Endodermal cell (in vitro differentiated cells): ENCODE measurements around the gene C2CD3. TPM values are rescaled to one million over a fixed set of nuclear protein-coding genes. Genes with fewer than 3 reads are reported as not detected.

Experiments
- DNase-seq: peaks from one replicate; pipeline ENCODE4 v3.0.0-alpha.2; 2017
- H3K27ac ChIP-seq: 2 replicates; pipeline ENCODE4 v1.5.1; 2013; ENCODE audit warnings: mild to moderate bottlenecking, low read depth, low read length, moderate library complexity
- H3K27me3 ChIP-seq: 2 replicates; pipeline ENCODE4 v1.6.1; 2013; ENCODE audit warnings: mild to moderate bottlenecking, low read length, moderate library complexity; ENCODE audit not compliant: insufficient read depth, control insufficient read depth, poor library complexity, severe bottlenecking
- H3K36me3 ChIP-seq: 2 replicates; pipeline ENCODE4 v1.7.0; 2013; ENCODE audit warnings: mild to moderate bottlenecking, low read length, moderate library complexity; ENCODE audit not compliant: control insufficient read depth, insufficient read depth
- H3K4me1 ChIP-seq: one replicate; pipeline ENCODE4 v1.7.0; 2013; ENCODE audit warnings: low read length; ENCODE audit not compliant: control insufficient read depth, insufficient read depth
- H3K4me3 ChIP-seq: 2 replicates; pipeline ENCODE4 v1.5.1; 2013; ENCODE audit warnings: mild to moderate bottlenecking, low read length, moderate library complexity
- H3K9ac ChIP-seq: 2 replicates; pipeline ENCODE4 v1.6.1; 2013; ENCODE audit warnings: mild to moderate bottlenecking, low read length, moderate library complexity; ENCODE audit not compliant: poor library complexity, severe bottlenecking; ENCODE audit errors: extremely low read depth
- H3K9me3 ChIP-seq: 2 replicates; pipeline ENCODE4 v1.6.1; 2013; ENCODE audit warnings: mild to moderate bottlenecking, low read length, moderate library complexity; ENCODE audit not compliant: control insufficient read depth
- H3K27ac Mint-ChIP-seq: 2 replicates; pipeline ENCODE4 v1.8.0; 2020; ENCODE audit warnings: mixed read lengths
- H3K27me3 Mint-ChIP-seq: 2 replicates; pipeline ENCODE4 v1.8.0; 2021; ENCODE audit warnings: mild to moderate bottlenecking, mixed read lengths; ENCODE audit not compliant: insufficient read depth
- H3K36me3 Mint-ChIP-seq: 2 replicates; pipeline ENCODE4 v1.8.0; 2020; ENCODE audit warnings: low read depth, mixed read lengths
- H3K4me1 Mint-ChIP-seq: 2 replicates; pipeline ENCODE4 v1.8.0; 2020; ENCODE audit warnings: mixed read lengths
- H3K4me3 Mint-ChIP-seq: 2 replicates; pipeline ENCODE4 v1.8.0; 2020; ENCODE audit warnings: mild to moderate bottlenecking, moderate library complexity, mixed read lengths
- H3K9me3 Mint-ChIP-seq: 2 replicates; pipeline ENCODE4 v1.8.0; 2020; ENCODE audit warnings: mild to moderate bottlenecking, mixed read lengths
- WGBS, 2 experiments: methylation state at CpG; one replicate each; pipeline versions ENCODE4 v1.1.5 to v1.1.7; 2013; ENCODE audit warnings: missing lambda C conversion rate in 2 of 2, mixed read lengths in 1 of 2; ENCODE audit not compliant: insufficient coverage in 1 of 2, insufficient read length in 1 of 2; 5-methylcytosine and 5-hydroxymethylcytosine counted together
- total RNA-seq, 2 donors: library from RNA; stranded (reverse); fragmentation: NEBNext Ultra II Directional in 1 of 2; extraction: Animal tissue kit (Norgen Biotek cat#: 25700) in 1 of 2; gene quantifications; 2 replicates in 1 of 2; 3 replicates in 1 of 2; pipeline ENCODE4 v1.2.1, GENCODE V29; 2021
- TF ChIP-seq, protein P1 (sequence below): fragments of 200-600 bp; sonication (generic); conservative IDR thresholded peaks from 2 replicates; pipeline ENCODE4 v1.5.0; 2021; ENCODE audit warnings: antibody characterized with exemption, mild to moderate bottlenecking

Gene C2CD3
- total RNA-seq, 2 donors from 2014 or later, result 31.0 to 34.2 TPM

DNA sequence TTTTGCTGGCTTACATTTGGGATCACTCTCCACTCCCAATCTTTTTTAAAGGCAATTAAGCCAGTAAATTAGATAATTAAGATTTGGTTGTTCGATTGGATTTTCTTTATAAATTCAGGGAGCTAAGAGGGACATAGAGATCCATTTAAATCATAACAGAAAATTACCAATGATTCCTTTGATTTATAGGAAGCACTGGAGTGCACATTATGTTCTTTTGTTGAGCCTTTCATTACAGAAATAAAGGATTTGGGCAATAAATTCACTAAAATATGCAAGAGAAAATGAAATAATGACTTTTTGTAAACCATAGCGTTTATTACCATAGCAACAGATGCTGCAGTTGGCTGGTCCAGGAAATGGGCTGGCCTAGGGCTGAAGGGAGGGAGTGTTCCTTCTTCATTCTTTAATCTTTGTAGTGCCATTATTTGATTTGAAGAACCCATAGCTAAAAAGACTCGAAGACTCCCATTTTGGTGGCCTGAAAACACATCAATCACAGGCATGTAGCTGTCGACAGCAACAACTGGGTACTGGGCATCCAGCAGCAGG lies 73.0 kb downstream of the C2CD3 start:
- TF ChIP-seq, protein P1, sequence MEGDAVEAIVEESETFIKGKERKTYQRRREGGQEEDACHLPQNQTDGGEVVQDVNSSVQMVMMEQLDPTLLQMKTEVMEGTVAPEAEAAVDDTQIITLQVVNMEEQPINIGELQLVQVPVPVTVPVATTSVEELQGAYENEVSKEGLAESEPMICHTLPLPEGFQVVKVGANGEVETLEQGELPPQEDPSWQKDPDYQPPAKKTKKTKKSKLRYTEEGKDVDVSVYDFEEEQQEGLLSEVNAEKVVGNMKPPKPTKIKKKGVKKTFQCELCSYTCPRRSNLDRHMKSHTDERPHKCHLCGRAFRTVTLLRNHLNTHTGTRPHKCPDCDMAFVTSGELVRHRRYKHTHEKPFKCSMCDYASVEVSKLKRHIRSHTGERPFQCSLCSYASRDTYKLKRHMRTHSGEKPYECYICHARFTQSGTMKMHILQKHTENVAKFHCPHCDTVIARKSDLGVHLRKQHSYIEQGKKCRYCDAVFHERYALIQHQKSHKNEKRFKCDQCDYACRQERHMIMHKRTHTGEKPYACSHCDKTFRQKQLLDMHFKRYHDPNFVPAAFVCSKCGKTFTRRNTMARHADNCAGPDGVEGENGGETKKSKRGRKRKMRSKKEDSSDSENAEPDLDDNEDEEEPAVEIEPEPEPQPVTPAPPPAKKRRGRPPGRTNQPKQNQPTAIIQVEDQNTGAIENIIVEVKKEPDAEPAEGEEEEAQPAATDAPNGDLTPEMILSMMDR, result no peak
- H3K4me3 ChIP-seq, result no peak overlapping the region
- H3K4me1 ChIP-seq, result peaks cover under 1% of the 10 kb centered on the region
- peaks cover 51% of the 10 kb centered on the region for H3K36me3 ChIP-seq
- no peak overlapping the region for H3K4me3 Mint-ChIP-seq
- no peak overlapping the region for H3K27ac ChIP-seq
- H3K27me3 ChIP-seq, result no peaks in the 10 kb centered on the region
- H3K27me3 Mint-ChIP-seq, result no peaks in the 10 kb centered on the region
- DNase-seq, result no peak
- H3K27ac Mint-ChIP-seq, result no peak overlapping the region
- no peaks in the 10 kb centered on the region for H3K9me3 ChIP-seq
- no peaks in the 10 kb centered on the region for H3K9me3 Mint-ChIP-seq
- WGBS, 2 experiments, result 89 to 90% methylated on average over 2 to 3 of the region's 4 CpGs
- H3K9ac ChIP-seq, result no peak overlapping the region
- H3K4me1 Mint-ChIP-seq, result peaks cover under 1% of the 10 kb centered on the region
- peaks cover 22% of the 10 kb centered on the region for H3K36me3 Mint-ChIP-seq

DNA sequence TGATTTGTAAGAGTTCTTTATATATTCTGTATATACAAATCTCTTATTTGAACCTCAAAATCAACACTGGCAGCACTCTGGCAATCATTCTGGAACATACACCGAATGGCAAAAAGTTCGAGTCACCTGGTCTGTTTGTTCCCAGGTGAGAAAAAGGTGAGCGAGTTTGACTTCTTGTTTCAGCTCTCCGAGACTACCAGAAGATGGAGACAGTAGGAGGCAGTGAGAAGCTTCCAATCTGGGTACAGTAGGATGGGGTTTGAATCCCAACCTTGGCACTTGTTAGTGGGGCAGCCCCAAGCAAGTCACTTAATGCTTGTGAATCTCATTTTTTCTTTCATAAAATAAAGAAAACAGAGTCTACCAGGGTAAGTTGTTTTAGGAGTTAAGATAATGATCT lies 76.4 kb downstream of the C2CD3 start:
- 87 to 96% methylated on average over 3 to 4 of the region's 4 CpGs for WGBS, 2 experiments
- Mint-ChIP-seq H3K27ac (no peak overlapping the region), H3K27me3 (no peaks in the 10 kb centered on the region), H3K9me3 (no peaks in the 10 kb centered on the region), H3K36me3 (peaks cover 11% of the 10 kb centered on the region), H3K4me3 (no peak overlapping the region), H3K4me1 (peaks cover 6% of the 10 kb centered on the region)
- Histone ChIP-seq H3K9ac (no peak overlapping the region), H3K27ac (no peak overlapping the region), H3K27me3 (no peaks in the 10 kb centered on the region), H3K4me3 (no peak overlapping the region), H3K4me1 (peaks cover 8% of the 10 kb centered on the region), H3K36me3 (peaks cover 59% of the 10 kb centered on the region), H3K9me3 (no peaks in the 10 kb centered on the region)
- TF ChIP-seq, protein P1, result peak; percentile 38
- peak; percentile 46 for DNase-seq

DNA sequence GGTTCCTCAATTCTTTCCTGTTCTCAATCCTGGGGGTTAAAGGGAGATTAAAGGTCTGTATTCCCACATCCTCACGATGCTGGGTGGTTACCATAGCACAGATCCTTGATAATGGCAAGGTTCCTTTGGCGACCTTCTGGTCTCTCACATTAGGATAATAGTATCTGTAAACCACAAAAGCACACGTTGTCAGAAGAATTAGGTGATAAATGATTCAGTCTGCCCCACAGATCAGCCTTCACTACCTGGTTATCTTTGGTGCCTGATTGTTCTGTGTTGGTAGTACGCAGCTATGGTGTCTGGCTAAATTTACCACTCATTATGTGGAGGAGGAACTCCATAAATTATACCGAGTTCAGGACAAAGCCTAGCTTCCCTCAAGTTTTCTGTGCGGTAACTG lies 78.4 kb downstream of the C2CD3 start:
- H3K4me1 Mint-ChIP-seq, result peaks cover 6% of the 10 kb centered on the region
- H3K9me3 ChIP-seq, result no peaks in the 10 kb centered on the region
- no peak overlapping the region for H3K4me3 Mint-ChIP-seq

More for the DNA sequence above, 78.4 kb downstream of the C2CD3 start:
- no peaks in the 10 kb centered on the region for H3K9me3 Mint-ChIP-seq
- peaks cover 53% of the 10 kb centered on the region for H3K36me3 ChIP-seq
- H3K27me3 ChIP-seq, result no peaks in the 10 kb centered on the region
- no peak overlapping the region for H3K27ac ChIP-seq
- 61 to 89% methylated on average over 4 to 6 of the region's 6 CpGs for WGBS, 2 experiments
- peaks cover 8% of the 10 kb centered on the region for H3K4me1 ChIP-seq
- H3K36me3 Mint-ChIP-seq, result peaks cover 8% of the 10 kb centered on the region
- no peaks in the 10 kb centered on the region for H3K27me3 Mint-ChIP-seq
- no peak overlapping the region for H3K9ac ChIP-seq
- H3K27ac Mint-ChIP-seq, result no peak overlapping the region
- DNase-seq, result no peak
- TF ChIP-seq, protein P1, result no peak
- H3K4me3 ChIP-seq, result no peak overlapping the region
